ENCODE measurements around the gene CD151. TPM values are rescaled to one million over a fixed set of nuclear protein-coding genes. Genes with fewer than 3 reads are reported as not detected.

Gene CD151
- total and polyA plus RNA-seq, 4 donors: 182 to 556 (median 399) TPM

GRCh38 chr11:792535-792821 is 40.3 kb upstream of the CD151 start:
- Histone ChIP-seq H3K9ac (ENCODE audit: insufficient read depth in 1 of 2, low read length in 2 of 2) (no peak overlapping the region), H3K27me3 (ENCODE audit: control insufficient read depth in 3 of 3, insufficient read depth in 3 of 3, low read length in 2 of 3) (no peaks in the 10 kb centered on the region), H3K4me1 (ENCODE audit: control insufficient read depth in 5 of 5, insufficient read depth in 5 of 5, low read length in 5 of 5) (peaks cover 0 to 22% (median 15%) of the 10 kb centered on the region in 5 donors), H3K9me3 (ENCODE audit: control insufficient read depth in 4 of 4, insufficient read depth in 3 of 4, low read length in 3 of 4) (no peaks in the 10 kb centered on the region), H3K4me3 (no peak overlapping the region), H3K27ac (ENCODE audit: low read depth in 1 of 2, low read length in 1 of 2) (no peak overlapping the region), H3K36me3 (ENCODE audit: control insufficient read depth in 4 of 4, insufficient read depth in 4 of 4, low read length in 4 of 4) (peaks cover 0 to 28% (median 7%) of the 10 kb centered on the region in 4 donors)
- no peak for TF ChIP-seq CTCF (IDR thresholded peaks at IDR 0.05; ENCODE audit: control extremely low read depth, extremely low read depth)
- DNase-seq (no peak), ATAC-seq (ENCODE audit: insufficient read depth, low FRiP score) (no peak)
- 96 to 98% methylated on average over 12 to 15 of the region's 15 CpGs for WGBS, 2 donors

GRCh38 chr11:792873-793272 is 39.9 kb upstream of the CD151 start:
- no peak for DNase-seq
- no peak overlapping the region for H3K9ac ChIP-seq (ENCODE audit: insufficient read depth in 1 of 2, low read length in 2 of 2)
- 95% methylated on average over 13 of the region's 13 CpGs for WGBS, 2 donors

DNA sequence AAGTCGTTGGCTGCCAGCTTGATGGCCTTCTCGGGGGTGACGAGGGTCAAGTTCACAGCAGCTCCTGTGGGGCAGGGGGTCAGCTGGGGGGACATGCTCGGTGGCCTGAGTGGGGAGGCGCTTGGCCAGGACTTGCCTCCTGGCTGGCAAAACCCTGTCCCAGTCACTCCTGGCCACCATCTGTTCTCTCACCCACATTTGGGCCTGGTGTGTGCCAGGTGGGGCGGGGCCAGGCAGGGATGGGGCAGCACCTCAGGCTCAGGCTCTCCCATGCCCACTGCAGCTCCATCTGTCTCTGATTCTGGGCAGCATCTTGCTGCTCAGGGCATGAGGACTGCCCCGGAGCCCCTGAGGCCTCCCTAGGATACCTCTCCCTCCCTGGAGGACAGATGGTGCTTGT is 39.2 kb upstream of the CD151 start:
- DNase-seq (no peak), ATAC-seq (ENCODE audit: insufficient read depth, low FRiP score) (no peak)
- Histone ChIP-seq H3K9ac (ENCODE audit: insufficient read depth in 1 of 2, low read length in 2 of 2) (no peak overlapping the region), H3K9me3 (ENCODE audit: control insufficient read depth in 4 of 4, insufficient read depth in 3 of 4, low read length in 3 of 4) (no peaks in the 10 kb centered on the region), H3K4me1 (ENCODE audit: control insufficient read depth in 5 of 5, insufficient read depth in 5 of 5, low read length in 5 of 5) (peaks cover 0 to 22% (median 15%) of the 10 kb centered on the region in 5 donors), H3K36me3 (ENCODE audit: control insufficient read depth in 4 of 4, insufficient read depth in 4 of 4, low read length in 4 of 4) (peaks cover 0 to 28% (median 7%) of the 10 kb centered on the region in 4 donors), H3K27me3 (ENCODE audit: control insufficient read depth in 3 of 3, insufficient read depth in 3 of 3, low read length in 2 of 3) (no peaks in the 10 kb centered on the region), H3K4me3 (no peak overlapping the region), H3K27ac (ENCODE audit: low read depth in 1 of 2, low read length in 1 of 2) (no peak overlapping the region)
- TF ChIP-seq CTCF (IDR thresholded peaks at IDR 0.05; ENCODE audit: control extremely low read depth, extremely low read depth): no peak
- 90 to 95% methylated on average over 7 of the region's 7 CpGs for WGBS, 2 donors

More at GRCh38 chr11:792873-793272, 39.9 kb upstream of the CD151 start:
- no peak for ATAC-seq (ENCODE audit: insufficient read depth, low FRiP score)
- Histone ChIP-seq H3K4me1 (ENCODE audit: control insufficient read depth in 5 of 5, insufficient read depth in 5 of 5, low read length in 5 of 5) (peaks cover 0 to 22% (median 15%) of the 10 kb centered on the region in 5 donors), H3K36me3 (ENCODE audit: control insufficient read depth in 4 of 4, insufficient read depth in 4 of 4, low read length in 4 of 4) (peaks cover 0 to 28% (median 7%) of the 10 kb centered on the region in 4 donors), H3K27me3 (ENCODE audit: control insufficient read depth in 3 of 3, insufficient read depth in 3 of 3, low read length in 2 of 3) (no peaks in the 10 kb centered on the region), H3K27ac (ENCODE audit: low read depth in 1 of 2, low read length in 1 of 2) (no peak overlapping the region), H3K4me3 (no peak overlapping the region), H3K9me3 (ENCODE audit: control insufficient read depth in 4 of 4, insufficient read depth in 3 of 4, low read length in 3 of 4) (no peaks in the 10 kb centered on the region)
- no peak for TF ChIP-seq CTCF (IDR thresholded peaks at IDR 0.05; ENCODE audit: control extremely low read depth, extremely low read depth)

Measured in lung (tissue), 12 donors.